22Rv1 (cell line): ENCODE data around the gene PLPP7.
"Not testable (repeated sequence)": the region's sequence is repeated elsewhere in the genome, so short reads cannot be mapped to it uniquely, and the experiment has no call there.

Experiments used
- H3K27ac ChIP-seq: fragments of 450-650 bp; 2 replicates; pipeline ENCODE4 v1.5.1; 2017
- CTCF ChIP-seq: fragments of 450-650 bp; IDR thresholded peaks from 2 replicates; pipeline ENCODE4 v1.5.1; 2017; ENCODE audit warnings: mild to moderate bottlenecking
- ZFX ChIP-seq: fragments of 450-650 bp; IDR thresholded peaks from 2 replicates; pipeline ENCODE4 v1.6.1; 2017; ENCODE audit warnings: antibody characterized with exemption, borderline replicate concordance

The PLPP7 gene

DNA sequence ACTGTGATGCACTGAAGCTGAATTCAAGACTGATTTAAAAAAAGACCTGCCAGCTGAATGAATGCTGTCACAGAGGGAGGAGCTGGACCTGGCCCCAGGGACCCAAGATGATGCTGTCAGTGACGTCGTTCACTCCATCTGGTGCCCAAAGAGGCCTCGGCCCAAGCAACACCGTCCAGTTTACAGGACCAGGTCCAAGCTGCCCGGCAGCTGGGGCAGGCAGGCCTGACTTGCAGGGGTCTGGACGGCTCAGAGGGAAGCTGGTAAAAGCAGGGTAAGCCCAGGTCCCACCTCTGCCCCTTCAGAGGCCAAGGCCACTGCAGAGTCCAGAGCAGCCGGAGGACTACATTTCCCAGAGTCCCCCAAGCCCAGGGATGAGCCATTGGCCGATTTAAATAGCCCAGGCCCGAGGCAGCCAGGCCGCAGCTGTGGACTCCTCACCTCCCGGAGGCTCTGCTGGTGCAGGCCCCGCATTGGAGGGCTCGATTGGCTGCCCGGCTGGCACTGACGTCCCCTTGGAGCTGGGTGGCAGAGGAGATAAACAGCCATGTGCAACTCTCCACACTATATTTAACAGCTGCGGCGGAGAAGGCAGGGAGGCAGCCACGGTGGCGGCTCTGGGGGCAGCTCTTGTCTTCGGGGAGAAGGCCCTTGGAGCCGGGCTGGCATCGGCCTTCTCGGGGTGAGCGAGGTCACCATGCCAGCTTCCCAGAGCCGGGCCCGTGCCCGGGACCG, at the start of gene PLPP7:
TSS of gene PLPP7 (plus strand) at position 423 of the 735 bp plus-strand sequence. CDS start at position 698, 275 bp downstream.
- no peak within 1 kb of the TSS for H3K27ac ChIP-seq
- no peak for TF ChIP-seq ZFX
- no peak for TF ChIP-seq CTCF

GRCh38 chr9:131240047-131240921, 49.2 kb upstream of the PLPP7 start:
- H3K27ac ChIP-seq: no peak overlapping the region
- no peak for TF ChIP-seq ZFX
- TF ChIP-seq CTCF: no peak

DNA sequence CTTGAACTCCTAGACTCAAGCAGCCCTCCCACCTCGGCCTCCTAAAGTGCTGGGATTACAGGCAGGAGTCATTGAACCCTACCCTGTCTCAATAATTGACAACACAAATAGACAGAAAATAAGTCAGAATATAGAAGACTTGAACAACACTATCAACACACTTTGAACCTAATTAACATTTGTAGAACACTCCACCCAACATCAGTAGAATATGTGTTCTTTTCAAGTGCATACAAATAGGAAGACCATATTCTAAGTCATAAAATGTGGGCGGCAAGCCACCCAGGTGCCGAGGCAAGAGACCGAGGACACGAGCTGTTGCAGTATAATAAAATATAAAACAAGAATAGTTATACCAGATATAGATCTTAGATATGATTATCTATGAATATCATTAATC, 45.2 kb upstream of the PLPP7 start:
- H3K27ac ChIP-seq: not testable (repeated sequence)

DNA sequence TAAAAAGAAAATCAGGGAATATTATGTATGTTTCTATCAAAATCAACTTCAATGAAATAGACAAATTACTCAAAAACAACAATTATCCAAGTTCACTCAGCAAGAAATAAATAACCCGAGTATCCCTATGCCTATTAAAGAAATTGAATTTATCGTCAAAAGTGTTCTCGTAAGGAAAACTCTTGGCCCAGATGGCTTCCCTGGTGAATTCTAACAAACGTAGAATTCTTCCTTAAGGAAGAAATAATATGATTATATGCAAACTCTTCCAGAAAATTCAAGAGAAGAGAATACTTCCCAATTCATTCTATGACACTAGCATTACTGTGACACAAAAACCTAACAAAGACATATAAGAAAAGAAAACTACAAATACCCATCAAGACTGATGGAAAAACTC, 42.9 kb upstream of the PLPP7 start:
- TF ChIP-seq ZFX: no peak
- no peak for TF ChIP-seq CTCF

DNA sequence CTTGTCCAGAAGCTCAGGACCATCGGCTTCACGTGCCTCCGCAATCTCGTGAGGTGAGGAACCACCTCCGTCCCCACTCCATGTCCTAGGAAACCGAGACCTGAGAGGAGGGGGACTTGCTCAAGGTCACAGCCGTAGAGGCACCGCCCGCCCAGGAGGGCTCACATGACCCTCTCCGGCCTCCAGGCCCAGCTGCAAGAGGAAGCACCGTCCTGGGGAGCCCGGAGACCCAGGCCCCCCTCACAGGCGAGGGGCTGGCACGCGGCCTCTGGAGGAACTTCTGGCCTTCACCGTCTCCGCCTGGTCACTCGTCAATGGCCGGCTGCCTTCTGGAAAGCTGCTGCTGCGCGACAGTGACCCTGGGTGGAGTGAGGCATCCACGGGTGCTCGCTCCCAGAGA, 37.4 kb upstream of the PLPP7 start:
- H3K27ac ChIP-seq: no peak overlapping the region
- no peak for TF ChIP-seq ZFX
- no peak for TF ChIP-seq CTCF

More for the DNA sequence above, 42.9 kb upstream of the PLPP7 start:
- no peak overlapping the region for H3K27ac ChIP-seq

GRCh38 chr9:131253891-131254491, 35.5 kb upstream of the PLPP7 start:
- no peak overlapping the region for H3K27ac ChIP-seq
- TF ChIP-seq CTCF (no peak), ZFX (no peak)

- H3K27ac ChIP-seq: no peak overlapping the region
Observed at GRCh38 chr9:131254626-131255025, 34.9 kb upstream of the PLPP7 start.

More at GRCh38 chr9:131254626-131255025, 34.9 kb upstream of the PLPP7 start:
- TF ChIP-seq CTCF: no peak
- TF ChIP-seq ZFX: no peak
